OCI-M1 (cell line): ENCODE data around the gene NEK6.
"Not testable (repeated sequence)": the region's sequence is repeated elsewhere in the genome, so short reads cannot be mapped to it uniquely, and the experiment has no call there.

Experiments
- DNase-seq: peaks from one replicate; lab custom pipeline; 2025; lab: John Stamatoyannopoulos, UW

NEK6 gene

GRCh38 chr9:124228516-124228915 is 29.2 kb upstream of the NEK6 start:
- DNase-seq = no peak

- DNase-seq = peak; percentile 7
Observed at GRCh38 chr9:124231095-124231737, 26.5 kb upstream of the NEK6 start.

GRCh38 chr9:124238546-124239140 is 19.1 kb upstream of the NEK6 start:
- DNase-seq = no peak

- peak; percentile 80 for DNase-seq
Observed at GRCh38 chr9:124239249-124240073, 18.3 kb upstream of the NEK6 start.

GRCh38 chr9:124242331-124243194 is 15.2 kb upstream of the NEK6 start:
- DNase-seq = no peak

GRCh38 chr9:124247393-124247792 is 10.4 kb upstream of the NEK6 start:
- not testable (repeated sequence) for DNase-seq

- DNase-seq = no peak
Observed at GRCh38 chr9:124248066-124248465, 9.7 kb upstream of the NEK6 start.

- DNase-seq = no peak
Observed at GRCh38 chr9:124248960-124249359, 8.8 kb upstream of the NEK6 start.

- no peak for DNase-seq
Observed at GRCh38 chr9:124251204-124251603, 6.5 kb upstream of the NEK6 start.

GRCh38 chr9:124251605-124252378 is 6.0 kb upstream of the NEK6 start:
- DNase-seq = no peak

- DNase-seq = not testable (repeated sequence)
Observed at GRCh38 chr9:124252878-124253277, 4.9 kb upstream of the NEK6 start.

- no peak for DNase-seq
Observed at GRCh38 chr9:124254261-124254682, 3.5 kb upstream of the NEK6 start.

GRCh38 chr9:124255222-124255621 is 2.5 kb upstream of the NEK6 start:
- DNase-seq = no peak

GRCh38 chr9:124256517-124257069 is 1.2 kb upstream of the NEK6 start:
- no peak for DNase-seq

GRCh38 chr9:124257070-124257843 is 492 bp upstream of the NEK6 start:
- DNase-seq = no peak

- DNase-seq = no peak
Observed at GRCh38 chr9:124258607-124259157, 933 bp downstream of the NEK6 start.

- no peak for DNase-seq
Observed at GRCh38 chr9:124259158-124259808, 1.5 kb downstream of the NEK6 start.

GRCh38 chr9:124260769-124261603 is 3.2 kb downstream of the NEK6 start:
- DNase-seq = peak; percentile 65
